Lower leg skin (tissue), 4 donors: ENCODE results near the gene TSPAN6. TPM values are rescaled to one million over a fixed set of nuclear protein-coding genes. Genes with fewer than 3 reads are reported as not detected.
A peak's percentile ranks its signal among the peaks of the same experiment; 100 is the strongest.

Source experiments
- DNase-seq, 2 donors: peaks; one replicate each; pipeline ENCODE4 v3.0.0-alpha.2; 2019; ENCODE audit warnings: low spot score in 2 of 2
- H3K4me3 ChIP-seq: fragments of 200-600 bp; sonication (generic); 2 replicates; pipeline ENCODE4 v1.5.1; 2017; ENCODE audit warnings: mild to moderate bottlenecking, low read depth; ENCODE audit not compliant: poor library complexity, severe bottlenecking
- POLR2A ChIP-seq, 2 donors: fragments of 450-650 bp; IDR thresholded peaks; one replicate each; pipeline ENCODE4 v1.6.1; 2016 to 2017; ENCODE audit warnings: antibody characterized with exemption in 2 of 2, mild to moderate bottlenecking in 1 of 2, moderate library complexity in 1 of 2
- WGBS, 2 donors: methylation state at CpG; one replicate each; pipeline ENCODE4 v1.1.5; 2018; 5-methylcytosine and 5-hydroxymethylcytosine counted together
- intact Hi-C: fragments of 100-400 bp; cut with DNase I; formaldehyde crosslinking; loops from one replicate; pipeline ENCODE4 v1.15.0; 2023; ENCODE audit warnings: low total_unique reads
- total RNA-seq, 4 donors: library from RNA; depleted of rRNA; stranded (reverse); fragments of >200 nt; gene quantifications; one replicate each; pipeline ENCODE4 v1.1.0, GENCODE V29; 2016
- TF ChIP-seq, protein P1 (sequence below), 3 donors: fragments of 450-650 bp; IDR thresholded peaks; one replicate each; pipeline ENCODE4 v1.5.1; 2016; ENCODE audit warnings: antibody characterized with exemption in 3 of 3, mild to moderate bottlenecking in 3 of 3, moderate library complexity in 2 of 3

Gene TSPAN6
- total RNA-seq, 4 donors from 2014 or later: 8.2 to 20.1 (median 15.9) TPM

DNA sequence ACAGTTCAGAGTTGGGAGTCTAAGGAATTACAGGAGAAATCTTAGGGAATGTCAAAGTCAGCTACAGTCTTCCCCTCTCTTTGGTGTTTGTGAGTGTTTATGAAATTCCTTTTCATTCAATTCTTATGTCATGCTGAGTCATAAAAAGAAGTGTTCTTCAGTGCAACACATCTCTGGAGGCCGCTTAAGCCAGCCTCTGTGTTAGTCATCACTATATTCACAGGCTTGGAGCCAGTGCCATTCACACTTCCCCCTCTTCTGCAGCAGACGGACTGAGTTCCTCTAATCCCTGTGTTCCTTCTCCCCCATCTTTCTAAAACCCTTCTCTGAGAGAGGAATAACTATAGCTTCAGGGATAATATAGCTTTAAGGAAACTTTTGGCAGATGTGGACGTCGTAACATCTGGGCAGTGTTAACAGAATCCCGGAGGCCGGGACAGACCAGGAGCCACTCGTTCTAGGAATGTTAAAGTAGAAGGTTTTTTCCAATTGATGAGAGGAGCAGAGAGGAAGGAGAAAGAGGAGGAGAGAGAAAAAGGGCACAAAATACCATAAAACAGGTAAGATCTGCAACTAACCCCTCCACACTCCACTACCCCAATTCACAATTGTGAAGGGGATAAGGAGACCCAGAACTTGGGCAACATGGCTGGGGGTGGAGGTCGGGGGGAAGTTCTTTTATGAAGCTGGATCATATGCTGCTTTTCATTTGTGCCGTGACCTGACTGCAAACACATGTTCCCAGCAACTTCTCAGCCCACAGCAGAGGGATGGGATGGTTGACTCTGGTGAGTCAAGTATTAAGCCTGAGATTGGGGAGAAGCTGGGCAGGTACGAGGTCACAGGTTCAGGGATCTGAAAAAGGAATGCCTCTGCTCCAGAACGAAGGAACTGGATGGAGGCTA lies 7.6 kb upstream of the TSPAN6 start, which contains the start of gene SRPX2:
SRPX2 (plus strand) TSS at position 244 of the 905 bp plus-strand sequence. CDS start 2,124 bp downstream, outside the sequence.
- intact Hi-C loops: no loop called here
- peak in 1 of 2 donors; percentile 45 for DNase-seq
- 27 to 36% methylated on average over 11 of the region's 11 CpGs for WGBS, 2 donors
- TF ChIP-seq, protein P1, sequence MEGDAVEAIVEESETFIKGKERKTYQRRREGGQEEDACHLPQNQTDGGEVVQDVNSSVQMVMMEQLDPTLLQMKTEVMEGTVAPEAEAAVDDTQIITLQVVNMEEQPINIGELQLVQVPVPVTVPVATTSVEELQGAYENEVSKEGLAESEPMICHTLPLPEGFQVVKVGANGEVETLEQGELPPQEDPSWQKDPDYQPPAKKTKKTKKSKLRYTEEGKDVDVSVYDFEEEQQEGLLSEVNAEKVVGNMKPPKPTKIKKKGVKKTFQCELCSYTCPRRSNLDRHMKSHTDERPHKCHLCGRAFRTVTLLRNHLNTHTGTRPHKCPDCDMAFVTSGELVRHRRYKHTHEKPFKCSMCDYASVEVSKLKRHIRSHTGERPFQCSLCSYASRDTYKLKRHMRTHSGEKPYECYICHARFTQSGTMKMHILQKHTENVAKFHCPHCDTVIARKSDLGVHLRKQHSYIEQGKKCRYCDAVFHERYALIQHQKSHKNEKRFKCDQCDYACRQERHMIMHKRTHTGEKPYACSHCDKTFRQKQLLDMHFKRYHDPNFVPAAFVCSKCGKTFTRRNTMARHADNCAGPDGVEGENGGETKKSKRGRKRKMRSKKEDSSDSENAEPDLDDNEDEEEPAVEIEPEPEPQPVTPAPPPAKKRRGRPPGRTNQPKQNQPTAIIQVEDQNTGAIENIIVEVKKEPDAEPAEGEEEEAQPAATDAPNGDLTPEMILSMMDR (IDR thresholded peaks at IDR 0.05): no peak
- no peak for TF ChIP-seq POLR2A (IDR thresholded peaks at IDR 0.05)
- no peak within 1 kb of the TSS for H3K4me3 ChIP-seq

DNA sequence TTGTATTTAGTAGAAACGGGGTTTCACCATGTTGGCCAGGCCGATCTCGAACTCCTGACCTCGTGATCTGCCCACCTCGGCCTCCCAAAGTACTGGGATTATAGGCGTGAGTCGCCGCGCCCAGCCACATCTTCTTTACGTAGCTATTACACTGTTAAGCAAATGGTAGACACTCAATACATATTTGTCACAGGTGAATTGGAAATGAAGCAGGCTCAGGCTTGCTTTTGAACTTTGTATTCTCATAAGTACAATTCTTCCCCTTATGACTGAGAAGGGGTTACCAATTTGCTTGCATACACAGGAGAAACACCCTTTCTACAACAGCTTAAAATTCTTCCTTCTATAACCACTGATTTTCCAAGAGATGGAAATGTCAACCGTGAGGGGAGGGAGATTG lies 6.6 kb upstream of the TSPAN6 start:
- TF ChIP-seq POLR2A (IDR thresholded peaks at IDR 0.05): no peak
- TF ChIP-seq, protein P1 (IDR thresholded peaks at IDR 0.05): no peak
- WGBS, 2 donors: 80 to 90% methylated on average over 11 of the region's 11 CpGs
- intact Hi-C loops: no loop called here
- no peak for DNase-seq
- H3K4me3 ChIP-seq: no peak overlapping the region

DNA sequence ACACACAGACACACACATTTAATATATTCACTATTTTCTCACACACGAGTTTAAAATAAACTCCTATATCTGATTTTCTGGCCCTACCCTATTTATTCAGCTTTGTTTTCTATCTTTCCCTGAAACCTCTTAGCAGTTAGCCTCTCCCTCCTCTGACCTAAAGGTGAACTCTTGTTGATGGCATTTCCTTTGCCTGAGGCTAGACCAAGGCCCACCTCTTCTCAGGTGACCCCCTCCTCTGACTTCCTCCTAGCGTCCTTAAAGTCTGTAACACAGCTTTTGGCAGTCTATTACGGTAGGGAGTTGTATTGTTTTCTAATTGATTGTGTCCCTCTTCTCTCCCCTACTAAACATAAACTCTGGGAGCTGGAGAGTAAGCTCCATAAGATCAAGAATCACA lies 5.7 kb upstream of the TSPAN6 start:
- WGBS, 2 donors: 52 to 57% methylated on average over 3 of the region's 3 CpGs
- no peak overlapping the region for H3K4me3 ChIP-seq
- intact Hi-C loops: no loop called here
- no peak for DNase-seq
- TF ChIP-seq, protein P1 (IDR thresholded peaks at IDR 0.05): no peak
- no peak for TF ChIP-seq POLR2A (IDR thresholded peaks at IDR 0.05)

DNA sequence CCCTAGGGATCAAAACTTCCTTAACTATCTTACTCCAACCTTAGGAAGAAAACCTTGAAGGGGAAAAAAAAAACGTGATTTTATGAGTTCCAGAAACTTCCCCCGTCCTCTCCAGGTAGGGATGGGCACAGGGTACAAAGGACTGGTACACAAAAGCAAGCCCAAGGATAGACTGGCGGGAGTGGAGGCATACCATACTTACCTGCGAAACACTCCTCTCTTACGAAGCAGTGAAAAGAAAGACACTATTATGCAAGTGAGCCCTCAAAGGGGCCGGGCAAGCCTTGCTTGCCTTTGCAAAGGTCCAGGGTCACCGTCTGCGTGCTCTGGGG lies 651 bp downstream of the TSPAN6 start:
- DNase-seq: no peak
- TF ChIP-seq, protein P1 (IDR thresholded peaks at IDR 0.05): no peak
- TF ChIP-seq POLR2A (IDR thresholded peaks at IDR 0.05): no peak
- WGBS, 2 donors: 12 to 40% methylated on average over 5 of the region's 8 CpGs
- intact Hi-C loops: no loop called here
- no peak overlapping the region for H3K4me3 ChIP-seq

DNA sequence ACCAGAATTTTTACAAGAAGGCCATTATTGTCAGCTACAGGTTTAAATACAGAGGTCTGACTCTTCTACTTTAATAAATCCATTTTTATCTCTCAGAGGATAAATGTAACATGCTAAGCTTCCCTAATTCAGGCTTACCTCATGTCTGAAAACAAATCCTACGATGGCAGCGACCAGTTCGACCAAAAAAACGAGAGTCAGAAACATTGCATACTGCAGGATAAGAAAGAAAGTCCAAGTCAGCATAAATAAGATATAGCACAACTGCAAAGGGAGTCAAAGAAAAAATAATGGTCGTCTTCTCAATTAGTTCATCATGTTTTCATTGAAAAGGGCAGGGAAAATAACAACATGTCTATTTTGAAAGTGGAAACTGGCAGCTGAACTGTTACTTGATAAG lies 1.6 kb downstream of the TSPAN6 start:
- WGBS, 2 donors: 68 to 87% methylated on average over 5 of the region's 5 CpGs
- TF ChIP-seq POLR2A (IDR thresholded peaks at IDR 0.05): no peak
- TF ChIP-seq, protein P1 (IDR thresholded peaks at IDR 0.05): no peak
- no peak for DNase-seq
- intact Hi-C loops: no loop called here
- H3K4me3 ChIP-seq: no peak overlapping the region
